Neural cell (in vitro differentiated cells): ENCODE measurements around the gene NEK6. TPM values are rescaled to one million over a fixed set of nuclear protein-coding genes. Genes with fewer than 3 reads are reported as not detected.

Experiments
- H2AFZ ChIP-seq: fragments of 200-600, 300-800 bp; sonication (generic), shearing (Covaris generic); 2 replicates; pipeline ENCODE4 v1.6.0; 2014; ENCODE audit warnings: low read depth, mild to moderate bottlenecking, antibody characterized with exemption, low read length, moderate library complexity
- H3F3A ChIP-seq: fragments of 200-600 bp; shearing (Covaris generic); 2 replicates; pipeline ENCODE4 v1.6.1; 2016; ENCODE audit warnings: mild to moderate bottlenecking, moderate library complexity, mixed read lengths, antibody characterized with exemption, low read length; ENCODE audit not compliant: insufficient read depth, poor library complexity, severe bottlenecking
- H3K27ac ChIP-seq: fragments of 200-600, 300-800 bp; sonication (generic), shearing (Covaris generic); 2 replicates; pipeline ENCODE4 v1.5.1; 2014; ENCODE audit warnings: mild to moderate bottlenecking, low read length, moderate library complexity
- H3K27me3 ChIP-seq: fragments of 300-800, 200-600 bp; sonication (generic), shearing (Covaris generic); 2 replicates; pipeline ENCODE4 v1.6.0; 2014; ENCODE audit warnings: mild to moderate bottlenecking, low read depth, low read length, moderate library complexity; ENCODE audit not compliant: insufficient read depth
- H3K36me3 ChIP-seq: fragments of 300-800, 200-600 bp; sonication (generic), shearing (Covaris generic); 2 replicates; pipeline ENCODE4 v1.5.1; 2014; ENCODE audit warnings: mild to moderate bottlenecking, antibody characterized with exemption, low read length, moderate library complexity; ENCODE audit not compliant: insufficient read depth
- H3K4me2 ChIP-seq: fragments of 300-800, 200-600 bp; sonication (generic), shearing (Covaris generic); 2 replicates; pipeline ENCODE4 v1.6.0; 2014; ENCODE audit warnings: mild to moderate bottlenecking, low read length
- H3K4me3 ChIP-seq: fragments of 300-800, 200-600 bp; sonication (generic), shearing (Covaris generic); 2 replicates; pipeline ENCODE4 v1.5.1; 2014; ENCODE audit warnings: mild to moderate bottlenecking, low read length, moderate library complexity
- H3K79me2 ChIP-seq: fragments of 200-600 bp; shearing (Covaris generic); replicated peaks from 2 replicates; pipeline ENCODE4 v1.6.0; 2014; ENCODE audit warnings: mild to moderate bottlenecking, low read length, moderate library complexity; ENCODE audit not compliant: insufficient read depth
- H3K9ac ChIP-seq: fragments of 300-800, 200-600 bp; sonication (generic), shearing (Covaris generic); 2 replicates; pipeline ENCODE4 v1.6.1; 2016; ENCODE audit warnings: mild to moderate bottlenecking, low read length, mixed read lengths
- H3K9me2 ChIP-seq: fragments of 200-600 bp; shearing (Covaris generic); 2 replicates; pipeline ENCODE4 v1.6.1; 2016; ENCODE audit warnings: mild to moderate bottlenecking, low read length, mixed read lengths; ENCODE audit not compliant: insufficient read depth
- H3K9me3 ChIP-seq: fragments of 200-600, 300-800 bp; sonication (generic), shearing (Covaris generic); 2 replicates; pipeline ENCODE4 v1.6.1; 2016; ENCODE audit warnings: mild to moderate bottlenecking, mixed run types, low read length, moderate library complexity, mixed read lengths
- H4K20me1 ChIP-seq: fragments of 200-600 bp; shearing (Covaris generic); 2 replicates; pipeline ENCODE4 v1.6.1; 2016; ENCODE audit warnings: mild to moderate bottlenecking, mixed run types; ENCODE audit not compliant: insufficient read depth
- CTCF ChIP-seq: fragments of 450-650 bp; IDR thresholded peaks from 2 replicates; pipeline ENCODE4 v1.5.1; 2014; ENCODE audit warnings: antibody characterized with exemption, mild to moderate bottlenecking, moderate library complexity; ENCODE audit not compliant: poor library complexity, severe bottlenecking
- EP300 ChIP-seq: fragments of 450-650 bp; conservative IDR thresholded peaks from 2 replicates; pipeline ENCODE4 v1.6.1; 2014; ENCODE audit warnings: antibody characterized with exemption, mild to moderate bottlenecking, moderate library complexity; ENCODE audit not compliant: poor library complexity, severe bottlenecking
- EZH2 ChIP-seq: fragments of 200-600, 300-800 bp; shearing (Covaris generic), sonication (generic); IDR thresholded peaks from 2 replicates; pipeline ENCODE4 v1.6.1; 2014; ENCODE audit warnings: antibody characterized with exemption, low read length, borderline replicate concordance, mild to moderate bottlenecking; ENCODE audit not compliant: insufficient read depth, poor library complexity, severe bottlenecking
- MXI1 ChIP-seq: fragments of 450-650 bp; conservative IDR thresholded peaks from 2 replicates; pipeline ENCODE4 v1.6.1; 2014; ENCODE audit warnings: antibody characterized with exemption, mild to moderate bottlenecking; ENCODE audit not compliant: poor library complexity, severe bottlenecking
- POLR2AphosphoS5 ChIP-seq: IDR thresholded peaks from 2 replicates; pipeline ENCODE4 v1.6.1; 2012
- RAD21 ChIP-seq: fragments of 450-650 bp; conservative IDR thresholded peaks from 2 replicates; pipeline ENCODE4 v1.6.1; 2014; ENCODE audit warnings: antibody characterized with exemption, mild to moderate bottlenecking, moderate library complexity
- SMC3 ChIP-seq: fragments of 450-650 bp; conservative IDR thresholded peaks from 2 replicates; pipeline ENCODE4 v1.6.1; 2014; ENCODE audit warnings: antibody characterized with exemption, mild to moderate bottlenecking, moderate library complexity; ENCODE audit not compliant: poor library complexity
- TAF1 ChIP-seq: IDR thresholded peaks from 2 replicates; pipeline ENCODE4 v1.6.1; 2012; ENCODE audit warnings: low read depth
- polyA plus RNA-seq: library from polyadenylated mRNA; depleted of rRNA; stranded (reverse); fragments of >200 nt; gene quantifications from 2 replicates; pipeline ENCODE4 v1.2.3, GENCODE V29; 2014
- TF ChIP-seq, protein P1 (sequence below): IDR thresholded peaks from 2 replicates; pipeline ENCODE4 v1.6.1; 2012; ENCODE audit warnings: borderline replicate concordance

NEK6 gene
- polyA plus RNA-seq, 1 donor from 2014 or later: 4.6 TPM

DNA sequence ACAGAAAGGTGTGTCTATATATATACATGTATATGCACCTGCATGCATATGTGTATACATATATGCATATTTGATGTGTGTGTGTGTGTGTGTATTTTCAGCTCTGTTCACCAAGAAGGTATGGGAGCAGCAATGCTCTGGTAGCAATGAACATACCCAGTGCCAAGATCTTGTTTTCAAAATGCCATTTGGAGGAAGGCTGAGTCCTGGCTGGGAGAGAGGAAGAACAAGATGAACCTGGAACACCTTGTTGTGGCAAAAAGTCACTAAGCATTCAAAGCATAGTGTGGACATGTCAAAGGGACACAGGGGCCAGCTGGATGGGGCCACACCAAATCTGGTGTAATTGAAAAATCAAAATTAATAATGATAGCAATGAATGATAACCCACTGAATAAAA, 31.8 kb upstream of the NEK6 start:
- no peak overlapping the region for H2AFZ ChIP-seq
- TF ChIP-seq EP300 (no peak), TAF1 (no peak), CTCF (no peak), RAD21 (no peak), SMC3 (no peak), POLR2AphosphoS5 (no peak)
- no peaks in the 10 kb centered on the region for H4K20me1 ChIP-seq
- no peaks in the 10 kb centered on the region for H3K27me3 ChIP-seq
- no peak overlapping the region for H3K9ac ChIP-seq
- no peak overlapping the region for H3K4me3 ChIP-seq
- H3K36me3 ChIP-seq: no peaks in the 10 kb centered on the region
- H3K9me3 ChIP-seq: no peaks in the 10 kb centered on the region
- H3K79me2 ChIP-seq: no peaks in the 10 kb centered on the region
- H3K27ac ChIP-seq: no peak overlapping the region
- H3F3A ChIP-seq: no peaks in the 10 kb centered on the region
- no peaks in the 10 kb centered on the region for H3K9me2 ChIP-seq
- no peak overlapping the region for H3K4me2 ChIP-seq

DNA sequence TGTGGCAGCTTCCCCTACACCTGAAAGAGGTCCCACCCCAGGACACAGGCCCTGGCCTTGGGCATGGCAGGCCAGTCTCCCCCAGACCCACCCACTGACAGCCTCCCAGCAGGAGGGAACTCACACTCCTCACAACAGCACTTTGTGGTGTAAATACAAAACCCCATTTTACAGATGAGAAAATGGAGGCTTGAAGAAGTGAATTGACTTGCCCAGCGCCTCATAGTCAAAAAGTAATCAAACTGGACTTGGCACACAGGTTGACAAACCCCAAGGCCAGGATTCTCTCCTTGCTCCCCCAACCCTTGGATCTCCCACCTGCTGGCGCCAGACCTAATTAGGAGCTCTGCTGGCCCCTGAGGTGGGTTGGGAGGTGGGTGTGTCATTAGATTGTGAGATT, 29.2 kb upstream of the NEK6 start:
- Histone ChIP-seq H3K4me3 (no peak overlapping the region), H3K9me3 (no peaks in the 10 kb centered on the region), H3K9ac (no peak overlapping the region), H3K27ac (no peak overlapping the region), H3K4me2 (no peak overlapping the region), H3F3A (no peaks in the 10 kb centered on the region), H4K20me1 (no peaks in the 10 kb centered on the region), H3K27me3 (no peaks in the 10 kb centered on the region), H3K36me3 (no peaks in the 10 kb centered on the region), H2AFZ (no peak overlapping the region), H3K9me2 (no peaks in the 10 kb centered on the region), H3K79me2 (no peaks in the 10 kb centered on the region)
- no peak for TF ChIP-seq EZH2
- TF ChIP-seq CTCF: no peak
- TF ChIP-seq MXI1: no peak
- no peak for TF ChIP-seq RAD21
- TF ChIP-seq POLR2AphosphoS5: no peak
- TF ChIP-seq, protein P1, sequence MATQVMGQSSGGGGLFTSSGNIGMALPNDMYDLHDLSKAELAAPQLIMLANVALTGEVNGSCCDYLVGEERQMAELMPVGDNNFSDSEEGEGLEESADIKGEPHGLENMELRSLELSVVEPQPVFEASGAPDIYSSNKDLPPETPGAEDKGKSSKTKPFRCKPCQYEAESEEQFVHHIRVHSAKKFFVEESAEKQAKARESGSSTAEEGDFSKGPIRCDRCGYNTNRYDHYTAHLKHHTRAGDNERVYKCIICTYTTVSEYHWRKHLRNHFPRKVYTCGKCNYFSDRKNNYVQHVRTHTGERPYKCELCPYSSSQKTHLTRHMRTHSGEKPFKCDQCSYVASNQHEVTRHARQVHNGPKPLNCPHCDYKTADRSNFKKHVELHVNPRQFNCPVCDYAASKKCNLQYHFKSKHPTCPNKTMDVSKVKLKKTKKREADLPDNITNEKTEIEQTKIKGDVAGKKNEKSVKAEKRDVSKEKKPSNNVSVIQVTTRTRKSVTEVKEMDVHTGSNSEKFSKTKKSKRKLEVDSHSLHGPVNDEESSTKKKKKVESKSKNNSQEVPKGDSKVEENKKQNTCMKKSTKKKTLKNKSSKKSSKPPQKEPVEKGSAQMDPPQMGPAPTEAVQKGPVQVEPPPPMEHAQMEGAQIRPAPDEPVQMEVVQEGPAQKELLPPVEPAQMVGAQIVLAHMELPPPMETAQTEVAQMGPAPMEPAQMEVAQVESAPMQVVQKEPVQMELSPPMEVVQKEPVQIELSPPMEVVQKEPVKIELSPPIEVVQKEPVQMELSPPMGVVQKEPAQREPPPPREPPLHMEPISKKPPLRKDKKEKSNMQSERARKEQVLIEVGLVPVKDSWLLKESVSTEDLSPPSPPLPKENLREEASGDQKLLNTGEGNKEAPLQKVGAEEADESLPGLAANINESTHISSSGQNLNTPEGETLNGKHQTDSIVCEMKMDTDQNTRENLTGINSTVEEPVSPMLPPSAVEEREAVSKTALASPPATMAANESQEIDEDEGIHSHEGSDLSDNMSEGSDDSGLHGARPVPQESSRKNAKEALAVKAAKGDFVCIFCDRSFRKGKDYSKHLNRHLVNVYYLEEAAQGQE: no peak
- TF ChIP-seq TAF1: no peak
